K562 (cell line): ENCODE results near the gene F11R. TPM values are rescaled to one million over a fixed set of nuclear protein-coding genes. Genes with fewer than 3 reads are reported as not detected.
A peak's percentile ranks its signal among the peaks of the same experiment; 100 is the strongest.

Experiments used
- ATAC-seq: fragments of 200-7000 bp; cut with Tn5 transposase; 3 replicates; pipeline ENCODE4 v1.9.1; 2020; ENCODE audit warnings: moderate library complexity
- BruUV-seq: library from RNA; stranded (reverse); fragments of 400-500 nt; replicated peaks from 2 replicates; lab custom pipeline; 2021; lab: Mats Ljungman, UMichigan
- CTCF ChIA-PET: fragments of 300-600 bp; formaldehyde crosslinking; extraction: SDS; loops from one replicate; lab custom pipeline; 2021; ENCODE audit warnings: low intra/inter-chr PET ratio; lab: Yijun Ruan, JAX
- POLR2A ChIA-PET: fragments of 300-600, 350-650 bp; sonication (Branson Sonifier 250); formaldehyde crosslinking; extraction: SDS; loops from one replicate; lab custom pipeline; 2021; ENCODE audit warnings: antibody characterized with exemption, inconsistent platforms; lab: Yijun Ruan, JAX
- DNase-seq, 4 experiments: peaks; one replicate each; pipeline versions ENCODE4 v3.0.0 to v3.0.0-alpha.2; 2011 to 2018; ENCODE audit warnings: low spot score in 3 of 4, mixed read lengths in 3 of 4; ENCODE audit errors: extremely low read depth in 1 of 4
- FAIRE-seq: peaks from 2 replicates; lab custom pipeline; 2011; peaks lifted over from hg19 to GRCh38; lab: Jason Lieb, UNC
- H2AFZ ChIP-seq: 2 replicates; pipeline ENCODE4 v1.6.0; 2011; ENCODE audit warnings: low read depth, low read length, control low read depth, inconsistent platforms
- H3K27ac ChIP-seq: fragments of 200-600 bp; 3 replicates; pipeline ENCODE4 v1.8.0; 2011; ENCODE audit warnings: low read depth, mild to moderate bottlenecking, control low read depth, inconsistent platforms, low read length, moderate library complexity, mixed read lengths; ENCODE audit errors: extremely low read depth
- H3K27me3 ChIP-seq, 2 experiments: fragments of 300-600 bp in 1 of 2; 2 replicates in 1 of 2; 3 replicates in 1 of 2; pipeline versions ENCODE4 v1.6.0 to v1.8.0; 2011; ENCODE audit warnings: inconsistent platforms in 2 of 2, low read length in 2 of 2, mild to moderate bottlenecking in 1 of 2, mixed read lengths in 1 of 2, moderate library complexity in 1 of 2; ENCODE audit not compliant: control insufficient read depth in 2 of 2, insufficient read depth in 2 of 2
- H3K36me3 ChIP-seq: fragments of 300-600 bp; 3 replicates; pipeline ENCODE4 v1.8.0; 2011; ENCODE audit warnings: mild to moderate bottlenecking, low read length, inconsistent platforms; ENCODE audit not compliant: control insufficient read depth, insufficient read depth
- H3K4me1 ChIP-seq, 2 experiments: fragments of 200-600 bp in 1 of 2; replicated peaks in 1 of 2; 2 replicates in 1 of 2; 3 replicates in 1 of 2; pipeline versions ENCODE4 v1.5.1 to v1.8.0; 2011; ENCODE audit warnings: inconsistent platforms in 2 of 2, low read length in 2 of 2, mild to moderate bottlenecking in 1 of 2, mixed read lengths in 1 of 2, moderate library complexity in 1 of 2; ENCODE audit not compliant: control insufficient read depth in 2 of 2, insufficient read depth in 2 of 2
- H3K4me2 ChIP-seq: 2 replicates; pipeline ENCODE4 v1.6.1; 2011; ENCODE audit warnings: low read length, control low read depth, inconsistent platforms, mixed read lengths; ENCODE audit not compliant: insufficient read depth
- H3K4me3 ChIP-seq: fragments of 200-600 bp; sonication (generic), shearing (Covaris generic); 2 replicates; pipeline ENCODE4 v1.5.1; 2016; ENCODE audit warnings: control low read depth, inconsistent platforms
- H3K79me2 ChIP-seq: fragments of 200-600 bp; 3 replicates; pipeline ENCODE4 v1.8.0; 2011; ENCODE audit warnings: low read length, inconsistent platforms; ENCODE audit not compliant: control insufficient read depth, insufficient read depth
- H3K9ac ChIP-seq, 2 experiments: 2 replicates each; pipeline versions ENCODE4 v1.6.0 to v1.6.1; 2011; ENCODE audit warnings: low read depth in 2 of 2, low read length in 2 of 2, control low read depth in 1 of 2, inconsistent platforms in 1 of 2, mild to moderate bottlenecking in 1 of 2, mixed read lengths in 1 of 2; ENCODE audit not compliant: insufficient read depth in 1 of 2
- H3K9me1 ChIP-seq: one replicate; pipeline ENCODE4 v1.6.0; 2011; ENCODE audit warnings: inconsistent platforms, mild to moderate bottlenecking, low read length, moderate library complexity; ENCODE audit not compliant: control insufficient read depth, insufficient read depth
- H3K9me3 ChIP-seq: replicated peaks from 2 replicates; pipeline ENCODE4 v1.5.1; 2011; ENCODE audit warnings: low read depth, low read length, inconsistent platforms; ENCODE audit not compliant: control insufficient read depth, insufficient read depth
- H4K20me1 ChIP-seq: replicated peaks from 2 replicates; pipeline ENCODE4 v1.6.1; 2011; ENCODE audit warnings: low read length, inconsistent platforms, mixed read lengths; ENCODE audit not compliant: control insufficient read depth, insufficient read depth
- FOSL1 ChIP-seq: fragments of 200-800 bp; sonication (Bioruptor generic); conservative IDR thresholded peaks from 2 replicates; pipeline ENCODE4 v1.6.1; 2016; ENCODE audit warnings: missing genetic modification characterization, missing compliant biosample characterization
- POLR2G ChIP-seq: fragments of 200-400 bp; formaldehyde crosslinking; IDR thresholded peaks from 2 replicates; pipeline ENCODE4 v1.6.1; 2017; ENCODE audit warnings: low read depth, mild to moderate bottlenecking, antibody characterized with exemption, low read length, moderate library complexity
- WGBS: fragments of 100-300 bp; shearing (Covaris generic); methylation state at CpG from one replicate; pipeline ENCODE4 v1.1.6; 2016; ENCODE audit warnings: low coverage, mixed read lengths; ENCODE audit not compliant: insufficient coverage; ENCODE audit errors: missing lambda C conversion rate; 5-methylcytosine and 5-hydroxymethylcytosine counted together
- in situ Hi-C: fragments of 300-500 bp; cut with MboI; formaldehyde crosslinking; loops from 4 replicates; pipeline ENCODE4 v1.15.0; 2018; ENCODE audit warnings: inconsistent platforms, mixed read lengths
- intact Hi-C: fragments of 100-400 bp; cut with micrococcal nuclease; formaldehyde crosslinking; loops from 2 replicates; pipeline ENCODE4 v1.14.2; 2022
- polyA plus RNA-seq, 8 experiments: library from polyadenylated mRNA; depleted of rRNA in 4 of 8; stranded (reverse) in 5 of 8; unstranded in 3 of 8; fragments of >200 nt; fragmentation: Nextera tagmentation in 2 of 8; fragmentation: Illumina TruSeq in 1 of 8; extraction: Ambion mirVana in 2 of 8; extraction: Trizol in 1 of 8; gene quantifications; 2 replicates each; pipeline versions ENCODE4 v1.2.1 to v1.2.3, GENCODE V29; 2011 to 2014; ENCODE audit warnings: inconsistent platforms in 1 of 8, missing spikeins in 1 of 8
- total RNA-seq, 7 experiments: library from RNA; depleted of rRNA in 6 of 7; stranded (reverse); fragments of >200 nt in 6 of 7; fragmentation: Illumina TruSeq in 2 of 7; extraction: Trizol in 2 of 7; gene quantifications; 2 replicates each; pipeline versions ENCODE4 v1.2.1 to v1.2.3, GENCODE V29; 2011 to 2021; ENCODE audit warnings: low replicate concordance in 1 of 7
- TF ChIP-seq, protein P1 (sequence below): IDR thresholded peaks from 2 replicates; pipeline ENCODE4 v1.6.1; 2016; ENCODE audit warnings: missing genetic modification characterization, missing compliant biosample characterization

The F11R gene
- total and polyA plus RNA-seq, 9 of the 15 experiments (the other 6 are each of a cell fraction or from before 2014, with no cell fraction given) = 27.4 to 187 (median 52.5) TPM

DNA sequence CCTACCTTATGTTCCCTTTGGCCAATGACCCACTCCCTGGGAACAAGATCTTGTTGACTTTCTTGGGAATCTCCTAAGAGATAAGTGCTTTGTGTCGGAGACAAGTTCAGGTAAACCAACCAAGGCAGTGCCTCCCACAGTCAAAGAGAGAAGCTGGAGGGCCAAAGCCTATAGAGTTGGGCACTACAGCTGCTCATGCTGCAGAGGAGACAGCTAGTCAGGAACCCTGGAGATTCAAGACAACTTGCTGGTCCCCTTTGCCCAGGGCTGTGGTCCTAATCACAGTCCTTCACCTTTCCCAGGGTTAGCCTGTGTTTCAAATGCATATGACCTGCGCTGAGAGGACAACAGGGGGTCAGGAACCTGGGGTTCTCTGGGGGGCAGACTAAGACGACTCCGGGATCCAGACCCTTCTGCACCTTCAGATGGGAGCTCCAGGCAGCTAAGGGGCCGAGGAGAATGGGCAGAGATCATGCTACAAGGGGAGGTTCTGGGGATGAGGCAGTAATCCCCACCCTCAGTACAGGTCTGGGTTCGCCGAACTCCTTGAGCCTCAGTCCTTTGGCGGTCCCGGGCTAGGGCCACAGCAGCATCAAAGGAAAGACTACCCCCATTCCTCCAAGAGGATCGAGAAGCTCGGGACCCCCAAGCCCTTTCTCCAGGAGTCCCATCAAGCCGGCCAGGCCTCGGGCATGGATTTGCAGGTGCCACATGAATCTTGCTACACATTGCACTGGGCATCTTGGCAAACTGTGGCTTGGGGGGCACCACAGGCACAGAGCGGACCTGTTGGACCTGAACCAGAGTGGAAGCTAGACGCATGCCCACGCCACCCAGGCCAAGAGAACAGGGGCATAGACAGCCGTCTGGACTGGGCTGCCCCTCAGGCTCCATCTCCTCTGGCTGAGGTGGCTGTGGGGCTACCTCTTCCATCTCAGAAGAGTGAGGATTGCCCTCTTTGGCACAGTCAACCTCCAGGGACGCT, 26.8 kb upstream of the F11R start:
- intact Hi-C loops (no loop called here), in situ Hi-C loops (no loop called here)
- Histone ChIP-seq H3K4me1 (peaks cover 12 to 15% of the 10 kb centered on the region in 2 experiments; a peak in 4 of 5 replicates), H3K4me3 (no peak overlapping the region), H2AFZ (no peak overlapping the region), H3K79me2 (peaks cover 27% of the 10 kb centered on the region), H3K4me2 (no peak overlapping the region), H3K36me3 (peaks cover 7% of the 10 kb centered on the region), H3K9ac (no peak overlapping the region), H4K20me1 (no peaks in the 10 kb centered on the region), H3K27ac (no peak overlapping the region), H3K9me3 (no peaks in the 10 kb centered on the region; the same call in 1 of the 2 replicates), H3K9me1 (no peaks in the 10 kb centered on the region), H3K27me3 (no peaks in the 10 kb centered on the region)
- TF ChIP-seq, protein P1, sequence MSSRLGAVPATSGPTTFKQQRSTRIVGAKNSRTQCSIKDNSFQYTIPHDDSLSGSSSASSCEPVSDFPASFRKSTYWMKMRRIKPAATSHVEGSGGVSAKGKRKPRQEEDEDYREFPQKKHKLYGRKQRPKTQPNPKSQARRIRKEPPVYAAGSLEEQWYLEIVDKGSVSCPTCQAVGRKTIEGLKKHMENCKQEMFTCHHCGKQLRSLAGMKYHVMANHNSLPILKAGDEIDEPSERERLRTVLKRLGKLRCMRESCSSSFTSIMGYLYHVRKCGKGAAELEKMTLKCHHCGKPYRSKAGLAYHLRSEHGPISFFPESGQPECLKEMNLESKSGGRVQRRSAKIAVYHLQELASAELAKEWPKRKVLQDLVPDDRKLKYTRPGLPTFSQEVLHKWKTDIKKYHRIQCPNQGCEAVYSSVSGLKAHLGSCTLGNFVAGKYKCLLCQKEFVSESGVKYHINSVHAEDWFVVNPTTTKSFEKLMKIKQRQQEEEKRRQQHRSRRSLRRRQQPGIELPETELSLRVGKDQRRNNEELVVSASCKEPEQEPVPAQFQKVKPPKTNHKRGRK = no peak
- TF ChIP-seq FOSL1 = no peak
- peak; percentile 27; the same call in 1 of the 2 replicates for TF ChIP-seq POLR2G
- ChIA-PET CTCF (no interaction called here), POLR2A (interaction anchor here (0.6 to 4.1 kb wide), 16 partner anchors 9 to 106 kb away, joined by 3 to 19 read pairs (median 4); partner anchors contain the start of genes ARHGAP30 and F11R)
- no TSS peak for BruUV-seq
- ATAC-seq = no peak
- WGBS = 79% methylated on average over 16 of the region's 18 CpGs
- DNase-seq = no peak
- no peak for FAIRE-seq
